ENCODE data around the gene DCDC1.

The DCDC1 gene

GRCh38 chr11:30914143-30914762 is 455.3 kb downstream of the DCDC1 start:
- DNase-seq (ENCODE audit: low spot score) = no peak

DNA sequence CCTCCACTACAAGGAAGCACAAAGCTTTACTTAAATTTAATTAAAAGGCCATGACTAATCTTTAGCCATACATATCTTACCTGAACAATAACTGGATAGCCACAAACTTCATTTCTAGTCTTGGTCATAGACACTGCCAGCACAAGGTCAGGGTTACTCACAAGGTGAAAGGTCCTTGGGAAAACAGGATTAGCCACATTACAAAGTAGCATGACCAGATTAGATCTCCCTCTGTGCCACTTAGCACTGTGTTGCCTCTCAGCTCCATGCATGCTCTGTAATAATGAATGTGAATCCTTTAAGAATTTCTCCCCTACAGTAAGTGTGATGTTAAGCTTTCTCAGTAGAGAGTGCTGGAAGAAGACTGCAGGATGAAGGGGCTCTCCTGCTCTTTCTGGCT is 458.3 kb downstream of the DCDC1 start:
- DNase-seq (ENCODE audit: low spot score) = no peak

GRCh38 chr11:30908857-30909256 is 460.7 kb downstream of the DCDC1 start:
- no peak for DNase-seq (ENCODE audit: low spot score)

DNA sequence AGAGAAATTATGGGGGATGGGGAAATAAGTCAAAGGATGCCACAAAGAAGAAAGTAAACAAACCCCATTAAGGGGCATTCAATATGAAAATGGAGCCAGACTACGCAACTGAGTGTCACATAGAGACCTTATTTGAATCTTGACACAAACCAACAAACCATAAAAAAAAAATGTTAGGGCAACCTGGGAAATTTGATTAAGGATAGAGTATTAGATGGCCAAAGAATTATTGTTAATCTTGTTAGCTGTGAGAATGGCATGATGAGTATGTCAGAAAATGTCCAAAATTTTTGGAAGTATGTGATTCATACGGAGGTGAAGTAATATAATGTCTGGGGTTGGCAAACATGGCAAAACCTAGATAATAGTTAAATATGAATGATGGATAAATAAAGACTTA is 461.3 kb downstream of the DCDC1 start:
- no peak for DNase-seq (ENCODE audit: low spot score)

GRCh38 chr11:30902929-30903328 is 466.6 kb downstream of the DCDC1 start:
- peak; percentile 11 for DNase-seq (ENCODE audit: low spot score)

GRCh38 chr11:30895046-30895445 is 474.5 kb downstream of the DCDC1 start:
- DNase-seq (ENCODE audit: low spot score) = no peak

GRCh38 chr11:30893318-30893717 is 476.2 kb downstream of the DCDC1 start:
- no peak for DNase-seq (ENCODE audit: low spot score)

GRCh38 chr11:30889143-30889794 is 480.3 kb downstream of the DCDC1 start:
- DNase-seq (ENCODE audit: low spot score) = no peak

DNA sequence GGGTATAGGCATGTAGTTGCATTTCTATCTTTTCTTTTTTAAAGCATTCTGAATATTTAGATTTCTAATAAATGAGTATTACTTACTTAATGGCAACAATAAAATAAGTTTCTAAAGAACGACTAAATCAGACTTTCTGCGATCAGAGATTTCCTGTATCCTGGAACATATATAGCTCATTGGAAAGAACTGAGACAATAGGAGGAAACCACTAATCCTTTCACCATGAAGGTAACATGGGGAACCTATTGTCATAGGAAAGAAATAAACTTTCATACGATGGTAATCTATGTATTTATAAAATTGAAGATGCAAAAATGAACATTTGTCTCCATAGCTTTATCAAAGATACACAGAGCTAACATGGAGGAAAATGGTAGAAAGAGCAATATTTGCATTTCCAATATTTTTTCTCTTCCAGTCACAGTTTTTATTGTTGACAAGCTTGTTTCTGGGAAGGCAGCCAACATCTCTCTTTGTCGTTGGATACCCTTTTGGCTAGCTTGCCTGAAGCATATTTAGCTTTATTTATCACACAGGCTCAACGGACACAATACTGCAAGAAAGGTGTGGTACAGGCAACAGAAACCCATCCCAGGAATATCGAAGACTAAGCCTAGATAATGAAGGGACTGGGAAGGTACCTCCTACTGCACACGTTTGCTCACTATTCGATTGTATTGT is 490.1 kb downstream of the DCDC1 start:
- no peak for DNase-seq (ENCODE audit: low spot score)

DNA sequence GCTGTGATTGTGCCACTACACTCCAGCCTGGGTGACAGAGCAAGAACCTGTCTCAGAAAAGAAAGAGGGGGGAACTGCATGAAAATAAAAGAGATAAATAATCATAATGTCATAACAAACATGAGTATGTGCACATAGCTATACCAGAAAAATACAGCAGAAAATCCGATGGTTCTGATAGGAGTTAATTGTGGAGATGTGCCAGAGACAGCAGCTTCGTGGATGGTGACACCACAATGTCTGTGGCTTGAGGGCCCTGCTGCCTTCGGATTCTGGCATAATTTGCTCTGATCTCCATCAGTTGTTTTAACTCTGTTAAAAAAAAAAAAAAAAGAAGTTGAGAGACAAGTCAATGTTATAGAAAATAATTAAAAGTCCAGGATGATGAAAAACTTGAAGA is 491.1 kb downstream of the DCDC1 start:
- no peak for DNase-seq (ENCODE audit: low spot score)

- no peak for DNase-seq (ENCODE audit: low spot score)
Observed at GRCh38 chr11:30876663-30877396, 492.7 kb downstream of the DCDC1 start.

DNA sequence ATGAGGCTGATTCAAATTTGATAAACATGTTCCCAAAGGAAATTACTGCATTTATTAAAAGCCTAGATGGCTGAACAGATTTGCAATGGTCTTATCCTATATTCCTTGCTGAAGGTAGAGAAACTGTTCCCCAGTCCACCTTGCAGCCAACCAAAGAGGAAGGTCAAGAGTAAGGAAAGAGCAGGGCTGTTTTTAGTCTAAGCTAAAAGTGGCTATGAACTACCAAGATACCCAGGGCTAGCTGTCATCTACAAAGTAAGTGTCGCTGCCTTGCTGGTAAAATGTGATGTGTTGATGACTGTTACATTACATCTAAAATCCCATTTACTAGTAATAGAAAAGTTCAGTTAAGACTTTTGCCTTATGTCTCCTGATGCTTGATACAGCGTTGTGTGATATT is 493.3 kb downstream of the DCDC1 start:
- DNase-seq (ENCODE audit: low spot score) = no peak

- no peak for DNase-seq (ENCODE audit: low spot score)
Observed at GRCh38 chr11:30875806-30876205, 493.7 kb downstream of the DCDC1 start.

- DNase-seq (ENCODE audit: low spot score) = no peak
Observed at GRCh38 chr11:30873924-30874610, 495.5 kb downstream of the DCDC1 start.

DNA sequence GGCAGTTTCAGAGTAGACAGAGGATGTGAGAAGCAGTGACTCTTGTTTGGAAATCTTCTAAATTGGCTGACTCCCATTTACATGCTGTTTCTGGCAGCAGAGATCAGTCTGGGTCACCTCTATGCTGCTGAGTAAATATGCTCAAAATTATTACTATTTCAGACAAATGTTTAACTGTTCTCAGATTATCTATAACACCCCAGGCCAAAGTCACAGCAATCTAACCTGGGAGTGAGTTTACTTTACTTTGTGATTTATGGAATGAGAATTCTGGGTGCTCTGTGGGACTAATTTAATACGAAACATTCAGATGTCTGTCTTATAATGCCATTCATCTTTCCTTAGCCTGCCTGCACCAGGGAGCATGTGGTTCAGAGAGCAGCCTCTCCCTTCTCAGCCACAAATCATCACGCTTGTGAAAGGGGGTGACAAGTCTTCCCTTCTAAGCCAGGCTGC is 500.9 kb downstream of the DCDC1 start:
- DNase-seq (ENCODE audit: low spot score) = no peak

GRCh38 chr11:30863209-30863608 is 506.3 kb downstream of the DCDC1 start:
- DNase-seq (ENCODE audit: low spot score) = no peak

- no peak for DNase-seq (ENCODE audit: low spot score)
Observed at GRCh38 chr11:30861531-30861930, 508.0 kb downstream of the DCDC1 start.

GRCh38 chr11:30861064-30861463 is 508.5 kb downstream of the DCDC1 start:
- DNase-seq (ENCODE audit: low spot score) = no peak

GRCh38 chr11:30860146-30860545 is 509.4 kb downstream of the DCDC1 start:
- DNase-seq (ENCODE audit: low spot score) = no peak

DNA sequence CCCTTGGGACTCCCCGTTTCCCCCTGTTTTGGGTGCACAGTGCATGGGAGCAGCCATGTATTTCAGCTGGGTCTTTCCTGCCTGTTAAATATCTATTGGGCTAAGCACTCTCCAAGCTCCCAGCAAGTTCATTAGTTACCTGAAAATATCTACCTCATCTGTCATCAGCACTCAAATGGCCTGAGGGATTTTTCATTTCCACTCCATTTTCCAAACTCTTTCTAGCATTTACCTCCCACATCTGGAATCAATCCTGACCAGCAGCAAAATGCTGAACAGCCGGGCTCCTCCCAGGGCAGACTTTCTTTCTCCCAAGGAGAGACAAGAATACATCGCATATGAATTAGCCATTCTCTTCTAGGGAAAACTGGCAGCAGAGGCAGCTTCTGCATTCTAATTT is 509.9 kb downstream of the DCDC1 start:
- DNase-seq (ENCODE audit: low spot score) = no peak

- DNase-seq (ENCODE audit: low spot score) = no peak
Observed at GRCh38 chr11:30855383-30856006, 514.0 kb downstream of the DCDC1 start.

- DNase-seq (ENCODE audit: low spot score) = no peak
Observed at GRCh38 chr11:30853439-30853838, 516.1 kb downstream of the DCDC1 start.

All from activated CD4-positive, alpha-beta T cell treated with anti-CD3 and anti-CD28 coated beads, Interleukin-2, Interleukin-4, amounts not matched to agents 100 ng/mL and 50 ng/mL, durations not matched to agents 16 hours and 8 hours (primary cell).